HL-60 (cell line): ENCODE results near the gene DDAH1.

Experiments used
- DNase-seq, 2 experiments: peaks; one replicate each; pipeline ENCODE4 v3.0.0-alpha.2; 2010 to 2020; ENCODE audit warnings: low read depth in 1 of 2, low spot score in 1 of 2
- H3K27ac ChIP-seq: fragments of 250-450 bp; sonication (Bioruptor Pico); replicated peaks from 2 replicates; pipeline ENCODE4 v1.5.1; 2020; ENCODE audit warnings: mild to moderate bottlenecking, moderate library complexity
- H3K27me3 ChIP-seq: fragments of 250-450 bp; sonication (Bioruptor Pico); 2 replicates; pipeline ENCODE4 v1.5.1; 2021; ENCODE audit warnings: mild to moderate bottlenecking, moderate library complexity; ENCODE audit not compliant: insufficient read depth, poor library complexity, severe bottlenecking
- H3K4me3 ChIP-seq: replicated peaks from 2 replicates; pipeline ENCODE4 v1.5.1; 2011; ENCODE audit warnings: mild to moderate bottlenecking, control low read depth, low read length; ENCODE audit not compliant: insufficient read depth
- CTCF ChIP-seq: IDR thresholded peaks from one replicate; pipeline ENCODE4 v1.5.1; 2011; ENCODE audit warnings: low read length, control low read depth, inconsistent platforms; ENCODE audit not compliant: insufficient read depth
- GABPA ChIP-seq: IDR thresholded peaks from 2 replicates; pipeline ENCODE4 v1.6.1; 2012; ENCODE audit warnings: low read depth
- POLR2AphosphoS5 ChIP-seq: IDR thresholded peaks from 2 replicates; pipeline ENCODE4 v1.6.1; 2012; ENCODE audit warnings: low read depth
- SPI1 ChIP-seq: IDR thresholded peaks from 2 replicates; pipeline ENCODE4 v1.6.1; 2012; ENCODE audit warnings: low read depth, mild to moderate bottlenecking, borderline replicate concordance
- TF ChIP-seq, protein P1 (sequence below): IDR thresholded peaks from 2 replicates; pipeline ENCODE4 v1.6.1; 2012; ENCODE audit warnings: low read depth; ENCODE audit not compliant: insufficient replicate concordance

DDAH1 gene

GRCh38 chr1:85343612-85344255 lies 121.2 kb downstream of the DDAH1 start:
- no peak overlapping the region for H3K27ac ChIP-seq
- TF ChIP-seq GABPA = no peak
- TF ChIP-seq SPI1 = no peak
- no peak for TF ChIP-seq POLR2AphosphoS5
- H3K4me3 ChIP-seq = no peak overlapping the region
- DNase-seq = no peak
- H3K27me3 ChIP-seq = peaks cover 2% of the 10 kb centered on the region

- TF ChIP-seq, protein P1, sequence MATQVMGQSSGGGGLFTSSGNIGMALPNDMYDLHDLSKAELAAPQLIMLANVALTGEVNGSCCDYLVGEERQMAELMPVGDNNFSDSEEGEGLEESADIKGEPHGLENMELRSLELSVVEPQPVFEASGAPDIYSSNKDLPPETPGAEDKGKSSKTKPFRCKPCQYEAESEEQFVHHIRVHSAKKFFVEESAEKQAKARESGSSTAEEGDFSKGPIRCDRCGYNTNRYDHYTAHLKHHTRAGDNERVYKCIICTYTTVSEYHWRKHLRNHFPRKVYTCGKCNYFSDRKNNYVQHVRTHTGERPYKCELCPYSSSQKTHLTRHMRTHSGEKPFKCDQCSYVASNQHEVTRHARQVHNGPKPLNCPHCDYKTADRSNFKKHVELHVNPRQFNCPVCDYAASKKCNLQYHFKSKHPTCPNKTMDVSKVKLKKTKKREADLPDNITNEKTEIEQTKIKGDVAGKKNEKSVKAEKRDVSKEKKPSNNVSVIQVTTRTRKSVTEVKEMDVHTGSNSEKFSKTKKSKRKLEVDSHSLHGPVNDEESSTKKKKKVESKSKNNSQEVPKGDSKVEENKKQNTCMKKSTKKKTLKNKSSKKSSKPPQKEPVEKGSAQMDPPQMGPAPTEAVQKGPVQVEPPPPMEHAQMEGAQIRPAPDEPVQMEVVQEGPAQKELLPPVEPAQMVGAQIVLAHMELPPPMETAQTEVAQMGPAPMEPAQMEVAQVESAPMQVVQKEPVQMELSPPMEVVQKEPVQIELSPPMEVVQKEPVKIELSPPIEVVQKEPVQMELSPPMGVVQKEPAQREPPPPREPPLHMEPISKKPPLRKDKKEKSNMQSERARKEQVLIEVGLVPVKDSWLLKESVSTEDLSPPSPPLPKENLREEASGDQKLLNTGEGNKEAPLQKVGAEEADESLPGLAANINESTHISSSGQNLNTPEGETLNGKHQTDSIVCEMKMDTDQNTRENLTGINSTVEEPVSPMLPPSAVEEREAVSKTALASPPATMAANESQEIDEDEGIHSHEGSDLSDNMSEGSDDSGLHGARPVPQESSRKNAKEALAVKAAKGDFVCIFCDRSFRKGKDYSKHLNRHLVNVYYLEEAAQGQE = no peak
- TF ChIP-seq CTCF (no peak), SPI1 (no peak)
- peaks cover 2% of the 10 kb centered on the region for H3K27me3 ChIP-seq
- no peak for DNase-seq
- H3K27ac ChIP-seq = no peak overlapping the region
- no peak overlapping the region for H3K4me3 ChIP-seq
These were observed 121.7 kb downstream of the DDAH1 start for GRCh38 chr1:85343213-85343611.

GRCh38 chr1:85342207-85342606 lies 122.8 kb downstream of the DDAH1 start:
- Histone ChIP-seq H3K4me3 (no peak overlapping the region), H3K27ac (no peak overlapping the region), H3K27me3 (peaks cover 2% of the 10 kb centered on the region)
- TF ChIP-seq CTCF (no peak), GABPA (no peak), SPI1 (no peak), POLR2AphosphoS5 (no peak)
- TF ChIP-seq, protein P1 = no peak
- DNase-seq = no peak

GRCh38 chr1:85340427-85340826 lies 124.5 kb downstream of the DDAH1 start:
- TF ChIP-seq SPI1 = no peak
- TF ChIP-seq CTCF = no peak
- TF ChIP-seq, protein P1 = no peak
- no peak for TF ChIP-seq POLR2AphosphoS5
- no peak for TF ChIP-seq GABPA
- no peak overlapping the region for H3K27ac ChIP-seq

More at GRCh38 chr1:85340427-85340826, 124.5 kb downstream of the DDAH1 start:
- no peak for DNase-seq
- no peak overlapping the region for H3K4me3 ChIP-seq
- peaks cover 2% of the 10 kb centered on the region for H3K27me3 ChIP-seq
